Loucy (cell line): ENCODE measurements around the gene ODF2.

Source experiments
- EZH2phosphoT487 ChIP-seq: fragments of 200-600 bp; IDR thresholded peaks from 2 replicates; pipeline ENCODE4 v1.6.1; 2018; ENCODE audit warnings: antibody characterized with exemption, mild to moderate bottlenecking, moderate library complexity, borderline replicate concordance
- TF ChIP-seq, protein P1 (sequence below): fragments of 200-600 bp; sonication (generic); conservative IDR thresholded peaks from 2 replicates; pipeline ENCODE4 v1.5.1; 2014; ENCODE audit warnings: mild to moderate bottlenecking, antibody characterized with exemption, low read length

DNA sequence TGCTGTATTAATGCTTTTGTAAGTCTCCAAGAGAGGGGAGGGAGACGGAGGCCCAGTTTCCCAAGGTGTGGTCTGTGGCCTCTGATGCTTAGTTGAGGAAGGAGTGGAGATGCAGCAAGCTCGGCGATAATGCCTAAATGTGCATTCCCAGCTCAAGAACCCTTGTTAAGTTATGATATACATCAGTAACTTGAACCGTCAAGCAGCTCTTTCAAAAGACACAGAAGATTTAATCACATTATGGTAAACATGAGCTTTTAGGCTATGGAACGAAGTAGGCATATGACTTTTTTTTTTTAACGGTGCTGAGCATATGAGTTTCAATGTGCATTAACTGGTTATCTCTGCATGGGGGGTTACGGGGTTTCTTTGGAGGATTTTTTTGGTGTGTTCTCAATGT, 26.4 kb downstream of the ODF2 start:
- TF ChIP-seq, protein P1, sequence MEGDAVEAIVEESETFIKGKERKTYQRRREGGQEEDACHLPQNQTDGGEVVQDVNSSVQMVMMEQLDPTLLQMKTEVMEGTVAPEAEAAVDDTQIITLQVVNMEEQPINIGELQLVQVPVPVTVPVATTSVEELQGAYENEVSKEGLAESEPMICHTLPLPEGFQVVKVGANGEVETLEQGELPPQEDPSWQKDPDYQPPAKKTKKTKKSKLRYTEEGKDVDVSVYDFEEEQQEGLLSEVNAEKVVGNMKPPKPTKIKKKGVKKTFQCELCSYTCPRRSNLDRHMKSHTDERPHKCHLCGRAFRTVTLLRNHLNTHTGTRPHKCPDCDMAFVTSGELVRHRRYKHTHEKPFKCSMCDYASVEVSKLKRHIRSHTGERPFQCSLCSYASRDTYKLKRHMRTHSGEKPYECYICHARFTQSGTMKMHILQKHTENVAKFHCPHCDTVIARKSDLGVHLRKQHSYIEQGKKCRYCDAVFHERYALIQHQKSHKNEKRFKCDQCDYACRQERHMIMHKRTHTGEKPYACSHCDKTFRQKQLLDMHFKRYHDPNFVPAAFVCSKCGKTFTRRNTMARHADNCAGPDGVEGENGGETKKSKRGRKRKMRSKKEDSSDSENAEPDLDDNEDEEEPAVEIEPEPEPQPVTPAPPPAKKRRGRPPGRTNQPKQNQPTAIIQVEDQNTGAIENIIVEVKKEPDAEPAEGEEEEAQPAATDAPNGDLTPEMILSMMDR, result no peak
- TF ChIP-seq EZH2phosphoT487, result no peak
